ENCODE results near the gene HDAC4. TPM values are rescaled to one million over a fixed set of nuclear protein-coding genes. Genes with fewer than 3 reads are reported as not detected.

Gene HDAC4
- total and polyA plus RNA-seq, 9 of the 15 experiments (the other 6 are each of a cell fraction or from before 2014, with no cell fraction given) = 0.11 to 20.2 (median 4.0) TPM

DNA sequence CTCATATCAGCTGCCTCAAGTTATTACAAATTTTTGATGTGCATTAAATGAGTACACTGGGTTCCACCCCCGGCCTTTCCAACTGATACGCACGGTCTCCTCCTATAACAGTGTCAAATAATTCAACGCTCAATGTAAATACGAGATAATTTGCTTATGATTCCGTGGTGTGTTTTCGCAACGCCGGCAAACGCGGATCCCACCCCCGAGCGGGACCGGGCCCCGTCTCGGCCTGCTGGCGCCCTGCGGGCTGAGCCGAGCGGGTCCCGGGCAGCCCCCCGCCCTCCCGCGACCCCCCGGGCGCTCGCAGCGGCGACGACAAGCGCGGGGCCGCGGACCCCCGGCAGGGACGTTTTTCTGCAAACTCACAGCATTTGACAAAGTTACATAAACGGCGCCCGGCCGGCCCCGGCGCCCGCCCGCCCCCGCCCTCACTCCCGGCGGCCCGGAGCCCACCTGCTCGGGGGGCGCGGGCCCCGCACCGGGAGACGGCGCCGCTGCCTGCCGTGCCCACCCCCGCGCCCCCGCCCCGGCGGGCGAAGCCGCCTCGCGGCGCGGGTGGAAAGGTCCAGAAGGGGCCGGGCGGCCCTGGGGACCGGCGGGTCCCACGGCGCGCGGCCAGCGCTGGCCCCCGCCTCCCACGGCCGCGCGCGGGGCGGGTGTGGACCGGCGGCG lies 762 bp downstream of the HDAC4 start (continued):
- TF ChIP-seq, protein P1, sequence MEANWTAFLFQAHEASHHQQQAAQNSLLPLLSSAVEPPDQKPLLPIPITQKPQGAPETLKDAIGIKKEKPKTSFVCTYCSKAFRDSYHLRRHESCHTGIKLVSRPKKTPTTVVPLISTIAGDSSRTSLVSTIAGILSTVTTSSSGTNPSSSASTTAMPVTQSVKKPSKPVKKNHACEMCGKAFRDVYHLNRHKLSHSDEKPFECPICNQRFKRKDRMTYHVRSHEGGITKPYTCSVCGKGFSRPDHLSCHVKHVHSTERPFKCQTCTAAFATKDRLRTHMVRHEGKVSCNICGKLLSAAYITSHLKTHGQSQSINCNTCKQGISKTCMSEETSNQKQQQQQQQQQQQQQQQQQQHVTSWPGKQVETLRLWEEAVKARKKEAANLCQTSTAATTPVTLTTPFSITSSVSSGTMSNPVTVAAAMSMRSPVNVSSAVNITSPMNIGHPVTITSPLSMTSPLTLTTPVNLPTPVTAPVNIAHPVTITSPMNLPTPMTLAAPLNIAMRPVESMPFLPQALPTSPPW (CRISPR knock-in tag; IDR thresholded peaks at IDR 0.05) = peak; percentile 18; the same call in 1 of the 2 replicates
- TF ChIP-seq, protein P2, sequence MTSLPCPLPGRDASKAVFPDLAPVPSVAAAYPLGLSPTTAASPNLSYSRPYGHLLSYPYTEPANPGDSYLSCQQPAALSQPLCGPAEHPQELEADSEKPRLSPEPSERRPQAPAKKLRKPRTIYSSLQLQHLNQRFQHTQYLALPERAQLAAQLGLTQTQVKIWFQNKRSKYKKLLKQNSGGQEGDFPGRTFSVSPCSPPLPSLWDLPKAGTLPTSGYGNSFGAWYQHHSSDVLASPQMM (CRISPR knock-in tag; IDR thresholded peaks at IDR 0.05) = no peak
- TF ChIP-seq KLF1 (tag; IDR thresholded peaks at IDR 0.05) (no peak), CCNT2 (IDR thresholded peaks at IDR 0.05; ENCODE audit: borderline replicate concordance, extremely low read depth, insufficient read length, low read depth, low read length) (peak; percentile 9), NCOA2 (IDR thresholded peaks at IDR 0.05; ENCODE audit: partially characterized antibody in 2 of 2) (no peak), KAT7 (CRISPR knock-in tag; IDR thresholded peaks at IDR 0.05; ENCODE audit: borderline replicate concordance) (no peak), ZNF134 (CRISPR knock-in tag; conservative IDR thresholded peaks at IDR 0.05) (no peak), ZFP36 (IDR thresholded peaks at IDR 0.05; ENCODE audit: low read depth, low read length, partially characterized antibody) (no peak), HMGN3 (IDR thresholded peaks at IDR 0.05; ENCODE audit: borderline replicate concordance, extremely low read depth, insufficient read length, low read depth, low read length) (peak; percentile 11), GATAD2A (IDR thresholded peaks at IDR 0.05) (no peak)
- TF ChIP-seq, protein P3, sequence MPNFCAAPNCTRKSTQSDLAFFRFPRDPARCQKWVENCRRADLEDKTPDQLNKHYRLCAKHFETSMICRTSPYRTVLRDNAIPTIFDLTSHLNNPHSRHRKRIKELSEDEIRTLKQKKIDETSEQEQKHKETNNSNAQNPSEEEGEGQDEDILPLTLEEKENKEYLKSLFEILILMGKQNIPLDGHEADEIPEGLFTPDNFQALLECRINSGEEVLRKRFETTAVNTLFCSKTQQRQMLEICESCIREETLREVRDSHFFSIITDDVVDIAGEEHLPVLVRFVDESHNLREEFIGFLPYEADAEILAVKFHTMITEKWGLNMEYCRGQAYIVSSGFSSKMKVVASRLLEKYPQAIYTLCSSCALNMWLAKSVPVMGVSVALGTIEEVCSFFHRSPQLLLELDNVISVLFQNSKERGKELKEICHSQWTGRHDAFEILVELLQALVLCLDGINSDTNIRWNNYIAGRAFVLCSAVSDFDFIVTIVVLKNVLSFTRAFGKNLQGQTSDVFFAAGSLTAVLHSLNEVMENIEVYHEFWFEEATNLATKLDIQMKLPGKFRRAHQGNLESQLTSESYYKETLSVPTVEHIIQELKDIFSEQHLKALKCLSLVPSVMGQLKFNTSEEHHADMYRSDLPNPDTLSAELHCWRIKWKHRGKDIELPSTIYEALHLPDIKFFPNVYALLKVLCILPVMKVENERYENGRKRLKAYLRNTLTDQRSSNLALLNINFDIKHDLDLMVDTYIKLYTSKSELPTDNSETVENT (CRISPR knock-in tag; IDR thresholded peaks at IDR 0.05) = no peak
